ENCODE measurements around the gene ZNF732. TPM values are rescaled to one million over a fixed set of nuclear protein-coding genes. Genes with fewer than 3 reads are reported as not detected.
A peak's percentile ranks its signal among the peaks of the same experiment; 100 is the strongest.

The ZNF732 gene
- under 1 TPM in 1 of 2 donors, not detected in 1; 0.89 TPM for total RNA-seq
- not detected for polyA plus RNA-seq

GRCh38 chr4:304969-305680 lies at the start of gene ZNF732:
Gene ZNF732, minus strand, starts transcription at chr4:305474. Its CDS starts 164 bp downstream, at chr4:305310.
- DNase-seq (ENCODE audit: low spot score) = peak; percentile 39
- Histone ChIP-seq H3K9me3 (ENCODE audit: control insufficient read depth in 4 of 4, low read length in 3 of 4) (peaks cover 9 to 40% (median 11%) of the 10 kb centered on the region in 4 donors), H3K9ac (ENCODE audit: low read depth in 1 of 2, low read length in 2 of 2) (no peak within 1 kb of the TSS)

DNA sequence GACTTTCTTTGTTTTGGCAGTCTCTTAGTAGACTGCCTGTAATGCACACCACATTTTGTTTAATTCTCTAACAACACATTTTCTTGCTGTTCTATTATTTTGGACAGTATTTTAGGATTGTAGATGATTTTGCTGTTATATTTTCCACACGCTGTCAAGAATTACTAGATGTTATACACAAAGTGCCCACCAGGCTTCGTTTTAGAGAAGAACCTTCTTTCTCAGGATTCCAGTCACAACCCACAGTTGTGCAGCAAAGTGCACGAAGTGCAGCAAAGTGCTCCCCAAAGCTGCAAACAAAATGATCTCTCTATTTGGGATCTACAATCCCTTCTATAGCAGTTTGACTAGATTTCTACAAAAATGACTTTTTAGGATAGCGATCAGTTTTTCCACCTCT lies 34.7 kb upstream of the ZNF732 start:
- Histone ChIP-seq H3K36me3 (ENCODE audit: control insufficient read depth in 4 of 4, insufficient read depth in 3 of 4, low read depth in 1 of 4, low read length in 3 of 4) (peaks cover 4 to 19% (median 18%) of the 10 kb centered on the region in 4 donors), H3K9ac (ENCODE audit: low read depth in 1 of 2, low read length in 2 of 2) (no peak overlapping the region), H3K9me3 (ENCODE audit: control insufficient read depth in 4 of 4, low read length in 3 of 4) (peaks cover 17 to 35% (median 23%) of the 10 kb centered on the region in 4 donors), H3K4me1 (ENCODE audit: control insufficient read depth in 4 of 4, insufficient read depth in 4 of 4, low read length in 3 of 4) (peaks cover 4 to 12% (median 8%) of the 10 kb centered on the region in 4 donors), H3K27me3 (ENCODE audit: control insufficient read depth in 4 of 4, insufficient read depth in 4 of 4, low read length in 3 of 4) (no peaks in the 10 kb centered on the region), H3K27ac (ENCODE audit: low read depth in 1 of 2, low read length in 2 of 2) (no peak overlapping the region), H3K4me3 (ENCODE audit: low read depth in 1 of 3, low read length in 3 of 3) (peak overlapping the region in 1 of 3 donors; percentile 21)
- 94% methylated on average over 4 of the region's 4 CpGs for WGBS
- no peak for DNase-seq (ENCODE audit: low spot score)
- no peak for TF ChIP-seq HNF4G (IDR thresholded peaks at IDR 0.05)
- TF ChIP-seq GABPA (IDR thresholded peaks at IDR 0.05 in 1 of 2, conservative IDR thresholded peaks at IDR 0.05 in 1 of 2) = no peak
- peak; percentile 16 for TF ChIP-seq CTCF (IDR thresholded peaks at IDR 0.05; ENCODE audit: low read depth, low read length, missing input control)
- TF ChIP-seq FOXA1 (IDR thresholded peaks at IDR 0.05) = no peak
- no peak for TF ChIP-seq YY1 (IDR thresholded peaks at IDR 0.05)
- no peak for TF ChIP-seq FOXA2 (IDR thresholded peaks at IDR 0.05)
- no peak for TF ChIP-seq MAX (IDR thresholded peaks at IDR 0.05)

More at GRCh38 chr4:304969-305680, at the start of gene ZNF732:
- 7% methylated on average over 53 of the region's 53 CpGs for WGBS
- TF ChIP-seq GABPA (IDR thresholded peaks at IDR 0.05 in 1 of 2, conservative IDR thresholded peaks at IDR 0.05 in 1 of 2) = no peak
- no peak for TF ChIP-seq CTCF (IDR thresholded peaks at IDR 0.05; ENCODE audit: low read depth, low read length, missing input control)
- TF ChIP-seq JUND (IDR thresholded peaks at IDR 0.05) = no peak
- no peak for TF ChIP-seq TAF1 (conservative IDR thresholded peaks at IDR 0.05)
- Histone ChIP-seq H3K27me3 (ENCODE audit: control insufficient read depth in 4 of 4, insufficient read depth in 4 of 4, low read length in 3 of 4) (peaks cover 0 to 3% (median 0%) of the 10 kb centered on the region in 4 donors), H3K4me3 (ENCODE audit: low read depth in 1 of 3, low read length in 3 of 3) (peak within 1 kb of the TSS; percentile 23 to 37 (median 34)), H3K27ac (ENCODE audit: low read depth in 1 of 2, low read length in 2 of 2) (no peak within 1 kb of the TSS), H3K36me3 (ENCODE audit: control insufficient read depth in 4 of 4, insufficient read depth in 3 of 4, low read depth in 1 of 4, low read length in 3 of 4) (no peaks in the 10 kb centered on the region), H3K4me1 (ENCODE audit: control insufficient read depth in 4 of 4, insufficient read depth in 4 of 4, low read length in 3 of 4) (no peaks in the 10 kb centered on the region)

- DNase-seq (ENCODE audit: low spot score) = no peak
- no peak overlapping the region for H3K9ac ChIP-seq (ENCODE audit: low read depth in 1 of 2, low read length in 2 of 2)
- peaks cover 4 to 12% (median 8%) of the 10 kb centered on the region in 4 donors for H3K4me1 ChIP-seq (ENCODE audit: control insufficient read depth in 4 of 4, insufficient read depth in 4 of 4, low read length in 3 of 4)
- TF ChIP-seq HNF4A (conservative IDR thresholded peaks at IDR 0.05) = no peak
- TF ChIP-seq TAF1 (conservative IDR thresholded peaks at IDR 0.05) = no peak
- TF ChIP-seq FOXA1 (IDR thresholded peaks at IDR 0.05) = no peak
- no peak for TF ChIP-seq MAX (IDR thresholded peaks at IDR 0.05)
- TF ChIP-seq, protein P1, sequence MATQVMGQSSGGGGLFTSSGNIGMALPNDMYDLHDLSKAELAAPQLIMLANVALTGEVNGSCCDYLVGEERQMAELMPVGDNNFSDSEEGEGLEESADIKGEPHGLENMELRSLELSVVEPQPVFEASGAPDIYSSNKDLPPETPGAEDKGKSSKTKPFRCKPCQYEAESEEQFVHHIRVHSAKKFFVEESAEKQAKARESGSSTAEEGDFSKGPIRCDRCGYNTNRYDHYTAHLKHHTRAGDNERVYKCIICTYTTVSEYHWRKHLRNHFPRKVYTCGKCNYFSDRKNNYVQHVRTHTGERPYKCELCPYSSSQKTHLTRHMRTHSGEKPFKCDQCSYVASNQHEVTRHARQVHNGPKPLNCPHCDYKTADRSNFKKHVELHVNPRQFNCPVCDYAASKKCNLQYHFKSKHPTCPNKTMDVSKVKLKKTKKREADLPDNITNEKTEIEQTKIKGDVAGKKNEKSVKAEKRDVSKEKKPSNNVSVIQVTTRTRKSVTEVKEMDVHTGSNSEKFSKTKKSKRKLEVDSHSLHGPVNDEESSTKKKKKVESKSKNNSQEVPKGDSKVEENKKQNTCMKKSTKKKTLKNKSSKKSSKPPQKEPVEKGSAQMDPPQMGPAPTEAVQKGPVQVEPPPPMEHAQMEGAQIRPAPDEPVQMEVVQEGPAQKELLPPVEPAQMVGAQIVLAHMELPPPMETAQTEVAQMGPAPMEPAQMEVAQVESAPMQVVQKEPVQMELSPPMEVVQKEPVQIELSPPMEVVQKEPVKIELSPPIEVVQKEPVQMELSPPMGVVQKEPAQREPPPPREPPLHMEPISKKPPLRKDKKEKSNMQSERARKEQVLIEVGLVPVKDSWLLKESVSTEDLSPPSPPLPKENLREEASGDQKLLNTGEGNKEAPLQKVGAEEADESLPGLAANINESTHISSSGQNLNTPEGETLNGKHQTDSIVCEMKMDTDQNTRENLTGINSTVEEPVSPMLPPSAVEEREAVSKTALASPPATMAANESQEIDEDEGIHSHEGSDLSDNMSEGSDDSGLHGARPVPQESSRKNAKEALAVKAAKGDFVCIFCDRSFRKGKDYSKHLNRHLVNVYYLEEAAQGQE (IDR thresholded peaks at IDR 0.05) = no peak
- no peak for TF ChIP-seq NR2F2 (IDR thresholded peaks at IDR 0.05)
- TF ChIP-seq YY1 (IDR thresholded peaks at IDR 0.05) = no peak
- no peak for TF ChIP-seq JUND (IDR thresholded peaks at IDR 0.05)
- peaks cover 0 to 13% (median 8%) of the 10 kb centered on the region in 4 donors for H3K36me3 ChIP-seq (ENCODE audit: control insufficient read depth in 4 of 4, insufficient read depth in 3 of 4, low read depth in 1 of 4, low read length in 3 of 4)
- WGBS = 45% methylated on average over 13 of the region's 13 CpGs
- H3K27ac ChIP-seq (ENCODE audit: low read depth in 1 of 2, low read length in 2 of 2) = no peak overlapping the region
- no peaks in the 10 kb centered on the region for H3K27me3 ChIP-seq (ENCODE audit: control insufficient read depth in 4 of 4, insufficient read depth in 4 of 4, low read length in 3 of 4)
- peak overlapping the region; percentile 77 to 97 (median 90) for H3K4me3 ChIP-seq (ENCODE audit: low read depth in 1 of 3, low read length in 3 of 3)
- H3K9me3 ChIP-seq (ENCODE audit: control insufficient read depth in 4 of 4, low read length in 3 of 4) = peaks cover 17 to 30% (median 20%) of the 10 kb centered on the region in 4 donors
Observed at GRCh38 chr4:338759-339097, 33.5 kb upstream of the ZNF732 start.

Data from liver (tissue), 9 donors.